GM19351 (cell line): ENCODE measurements around the gene PSMB10.

Experiments used
- ATAC-seq: cut with Tn5 transposase; IDR thresholded peaks from one replicate; pipeline ENCODE4 v1.9.1; 2021; ENCODE audit warnings: mild to moderate bottlenecking, moderate library complexity; ENCODE audit not compliant: unreplicated experiment

Gene PSMB10

DNA sequence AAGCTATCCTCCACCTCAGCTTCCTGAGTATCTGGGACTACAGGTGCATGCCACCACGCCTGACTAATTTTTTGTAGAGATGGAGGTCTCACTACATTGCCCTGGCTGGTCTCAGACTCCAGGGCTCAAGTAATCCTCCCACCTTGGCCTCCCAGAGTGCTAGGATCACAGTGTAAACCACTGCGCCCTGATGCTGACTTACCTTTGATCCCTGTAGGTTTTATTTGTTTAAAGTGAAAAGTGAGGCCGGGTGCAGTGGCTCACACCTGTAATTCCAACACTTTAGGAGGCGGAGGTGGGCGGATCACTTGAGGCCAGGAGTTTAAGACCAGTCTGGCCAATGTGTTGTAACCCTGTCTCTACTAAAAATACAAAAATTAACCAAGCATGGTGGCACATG lies 34.9 kb downstream of the PSMB10 start:
- ATAC-seq = no peak

GRCh38 chr16:67897231-67897630 lies 39.4 kb downstream of the PSMB10 start:
- no peak for ATAC-seq

- no peak for ATAC-seq
These were observed 42.8 kb downstream of the PSMB10 start for GRCh38 chr16:67893743-67894399.

- ATAC-seq = peak; percentile 92
These were observed 43.5 kb downstream of the PSMB10 start, which contains the start of gene PSKH1 for GRCh38 chr16:67892899-67893742. Gene PSKH1, plus strand, starts transcription at chr16:67893254. Its CDS starts 15,496 bp downstream, at chr16:67908750.

DNA sequence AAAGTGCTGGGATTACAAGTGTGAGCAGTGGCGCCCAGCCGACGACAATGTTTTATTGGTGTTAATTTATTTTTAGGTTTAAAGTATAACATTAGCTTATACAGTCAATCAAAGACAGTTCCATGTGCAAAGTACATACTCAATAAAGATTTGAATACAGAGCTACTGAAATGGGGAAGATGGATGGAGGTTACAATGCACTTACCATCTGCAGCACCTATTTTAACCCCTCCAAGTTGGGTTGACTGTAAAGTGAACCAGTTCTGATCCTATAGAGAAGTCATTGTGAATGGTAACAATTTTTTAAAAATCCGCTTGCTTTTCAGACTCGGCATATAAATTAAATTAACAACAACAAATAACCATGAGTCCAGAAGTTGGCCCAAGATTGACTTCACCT lies 44.3 kb downstream of the PSMB10 start:
- no peak for ATAC-seq

DNA sequence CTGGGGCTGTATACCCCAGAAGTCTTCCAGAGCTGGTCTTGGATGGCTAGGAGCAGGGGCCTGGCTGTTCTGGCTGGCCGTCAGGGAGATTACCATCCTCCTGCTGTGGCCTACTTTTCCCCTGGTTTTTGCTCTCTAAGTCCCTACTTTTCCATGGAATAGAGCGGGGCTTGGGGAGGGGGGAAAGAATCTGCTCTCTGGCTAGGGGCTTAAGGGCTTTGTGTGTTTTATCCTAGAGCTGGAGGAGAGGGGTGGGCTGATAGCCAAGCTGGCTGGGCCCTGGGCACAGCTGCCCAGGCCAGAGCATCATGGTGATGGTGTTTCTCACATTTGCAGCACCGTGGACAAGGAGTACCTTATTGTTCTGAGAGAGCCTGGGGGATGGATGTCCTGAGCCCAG lies 48.3 kb downstream of the PSMB10 start:
- ATAC-seq = no peak

GRCh38 chr16:67886387-67886786 lies 50.3 kb downstream of the PSMB10 start:
- ATAC-seq = no peak

DNA sequence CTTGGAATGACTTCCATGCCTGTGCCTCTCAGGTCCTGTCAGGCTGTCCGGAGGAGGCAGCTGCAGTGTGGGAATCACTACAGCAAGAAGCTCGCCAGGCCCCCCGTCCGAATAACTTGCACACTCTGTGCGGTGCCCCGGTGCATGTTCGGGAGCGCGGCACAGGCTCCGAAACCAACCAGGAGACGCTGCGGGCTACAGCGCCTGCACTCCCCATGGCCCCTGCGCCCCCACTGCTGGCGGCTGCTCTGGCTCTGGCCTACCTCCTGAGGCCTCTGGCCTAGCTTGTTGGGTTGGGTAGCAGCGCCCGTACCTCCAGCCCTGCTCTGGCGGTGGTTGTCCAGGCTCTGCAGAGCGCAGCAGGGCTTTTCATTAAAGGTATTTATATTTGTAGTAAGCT lies 50.7 kb downstream of the PSMB10 start:
- no peak for ATAC-seq

DNA sequence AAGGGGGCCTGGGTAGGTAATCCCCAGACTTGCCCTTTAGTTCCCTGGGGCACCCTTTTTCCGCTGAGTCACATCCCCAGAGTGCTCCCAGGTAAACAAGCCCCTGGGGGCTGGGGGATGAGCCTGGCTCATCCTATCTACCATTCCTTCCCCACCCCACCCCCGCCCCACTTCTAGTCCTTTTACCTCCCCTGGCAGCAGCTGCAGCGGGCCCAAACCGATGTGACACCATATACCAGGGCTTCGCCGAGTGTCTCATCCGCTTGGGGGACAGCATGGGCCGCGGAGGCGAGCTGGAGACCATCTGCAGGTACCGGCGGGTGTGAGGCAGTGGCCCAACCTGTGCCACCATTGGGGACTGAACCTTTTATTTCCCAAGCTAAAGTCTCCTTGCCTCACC lies 51.1 kb downstream of the PSMB10 start:
- no peak for ATAC-seq

DNA sequence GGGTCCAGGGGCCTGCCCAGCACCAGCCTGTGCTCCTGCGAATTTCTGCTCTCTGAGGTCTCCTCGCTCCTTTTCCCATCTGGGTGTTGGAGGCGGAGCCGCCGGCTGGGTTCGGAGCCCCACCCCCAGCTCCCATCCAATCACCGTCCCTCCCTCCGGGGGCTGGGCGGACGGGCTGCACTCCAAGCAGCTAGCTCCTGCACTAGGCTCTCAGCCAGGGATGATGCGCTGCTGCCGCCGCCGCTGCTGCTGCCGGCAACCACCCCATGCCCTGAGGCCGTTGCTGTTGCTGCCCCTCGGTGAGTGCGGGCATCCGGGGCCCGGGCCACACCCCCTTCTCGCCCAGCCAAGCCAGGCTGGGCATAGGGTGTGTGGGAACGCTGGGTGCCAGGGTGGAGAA lies 52.0 kb downstream of the PSMB10 start, which contains the start of gene NRN1L:
NRN1L (plus strand) TSS at position 202 of the 400 bp plus-strand sequence; CDS start at position 221, 19 bp downstream.
- no peak for ATAC-seq
